ENCODE results near the gene MCF2L2. TPM values are rescaled to one million over a fixed set of nuclear protein-coding genes. Genes with fewer than 3 reads are reported as not detected.

MCF2L2 gene
- total and polyA plus RNA-seq, 2 experiments from 2014 or later: 6.7 to 14.6 TPM

DNA sequence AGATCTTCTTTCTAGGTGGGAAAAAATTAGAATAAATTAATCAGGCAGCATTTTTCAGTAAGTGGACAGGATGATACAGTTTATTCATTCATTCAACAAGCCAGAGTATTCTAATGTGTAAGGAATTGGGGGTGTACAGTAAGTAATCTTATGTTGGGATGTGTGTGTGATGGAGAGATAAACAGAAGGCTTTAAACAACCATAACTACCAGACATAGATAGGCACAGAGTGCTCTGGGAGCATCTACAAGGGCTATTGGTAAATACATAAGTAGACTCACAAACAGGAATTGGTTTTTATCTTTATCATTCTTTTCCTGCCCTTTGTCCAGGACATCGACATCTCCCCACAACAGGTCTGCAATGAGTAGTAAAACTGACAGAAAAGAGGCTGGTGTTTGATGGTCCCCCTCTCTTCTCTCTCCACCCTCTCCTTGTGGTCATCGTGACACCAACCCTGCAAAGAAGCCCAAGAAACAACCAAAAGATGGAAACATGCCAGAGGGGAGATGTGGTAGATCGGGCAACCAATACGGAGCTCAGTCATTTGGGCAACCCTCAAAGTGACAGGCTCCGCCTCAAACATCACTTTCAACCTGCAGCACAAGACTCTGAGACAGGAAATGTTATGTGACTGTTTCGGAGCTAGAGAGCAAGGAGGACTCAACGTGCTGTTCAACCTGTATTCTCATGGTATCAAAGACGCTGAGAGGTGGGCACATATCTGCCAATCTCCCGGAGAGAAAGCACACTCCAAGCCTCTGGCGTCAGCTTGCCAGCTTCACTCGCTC, 204.0 kb downstream of the MCF2L2 start:
- H3K9me3 Mint-ChIP-seq: no peaks in the 10 kb centered on the region
- H3K27me3 Mint-ChIP-seq (ENCODE audit: insufficient read depth, low read depth, poor library complexity): no peaks in the 10 kb centered on the region
- no peaks in the 10 kb centered on the region for H3F3A ChIP-seq (replicated peaks; ENCODE audit: low read depth)
- ATAC-seq (no peak), DNase-seq (ENCODE audit: low spot score) (no peak)
- H3K4me2 ChIP-seq: no peak overlapping the region
- peaks cover 4% of the 10 kb centered on the region; the same call in 2 of the 3 replicates for H3K4me1 Mint-ChIP-seq
- no peaks in the 10 kb centered on the region for H3K9me2 ChIP-seq (ENCODE audit: insufficient read depth)
- H4K20me1 ChIP-seq (replicated peaks; ENCODE audit: insufficient read depth): no peaks in the 10 kb centered on the region
- H3K4me1 ChIP-seq (ENCODE audit: insufficient read depth): no peaks in the 10 kb centered on the region
- H3K4me3 Mint-ChIP-seq: no peak overlapping the region
- H3K4me3 ChIP-seq: no peak overlapping the region
- no peaks in the 10 kb centered on the region for H3K79me2 ChIP-seq (replicated peaks; ENCODE audit: insufficient read depth)
- TF ChIP-seq ZNF114 (CRISPR knock-in tag; IDR thresholded peaks at IDR 0.05) (no peak), CREB1 (CRISPR knock-in tag; IDR thresholded peaks at IDR 0.05; ENCODE audit: low read depth) (no peak), STAT1 (IDR thresholded peaks at IDR 0.05; ENCODE audit: unreplicated experiment) (no peak), CTCF (conservative IDR thresholded peaks at IDR 0.05; ENCODE audit: low read depth in 2 of 2) (no peak), EZH2phosphoT487 (IDR thresholded peaks at IDR 0.05; ENCODE audit: unreplicated experiment) (no peak), NANOG (IDR thresholded peaks at IDR 0.05; ENCODE audit: borderline replicate concordance) (no peak), EZH2 (IDR thresholded peaks at IDR 0.05; ENCODE audit: low read depth, unreplicated experiment) (no peak), ZNF331 (CRISPR knock-in tag; IDR thresholded peaks at IDR 0.05; ENCODE audit: low read depth) (no peak), POLR2AphosphoS5 (IDR thresholded peaks at IDR 0.05; ENCODE audit: low read depth) (no peak)
- TF ChIP-seq, protein P1, sequence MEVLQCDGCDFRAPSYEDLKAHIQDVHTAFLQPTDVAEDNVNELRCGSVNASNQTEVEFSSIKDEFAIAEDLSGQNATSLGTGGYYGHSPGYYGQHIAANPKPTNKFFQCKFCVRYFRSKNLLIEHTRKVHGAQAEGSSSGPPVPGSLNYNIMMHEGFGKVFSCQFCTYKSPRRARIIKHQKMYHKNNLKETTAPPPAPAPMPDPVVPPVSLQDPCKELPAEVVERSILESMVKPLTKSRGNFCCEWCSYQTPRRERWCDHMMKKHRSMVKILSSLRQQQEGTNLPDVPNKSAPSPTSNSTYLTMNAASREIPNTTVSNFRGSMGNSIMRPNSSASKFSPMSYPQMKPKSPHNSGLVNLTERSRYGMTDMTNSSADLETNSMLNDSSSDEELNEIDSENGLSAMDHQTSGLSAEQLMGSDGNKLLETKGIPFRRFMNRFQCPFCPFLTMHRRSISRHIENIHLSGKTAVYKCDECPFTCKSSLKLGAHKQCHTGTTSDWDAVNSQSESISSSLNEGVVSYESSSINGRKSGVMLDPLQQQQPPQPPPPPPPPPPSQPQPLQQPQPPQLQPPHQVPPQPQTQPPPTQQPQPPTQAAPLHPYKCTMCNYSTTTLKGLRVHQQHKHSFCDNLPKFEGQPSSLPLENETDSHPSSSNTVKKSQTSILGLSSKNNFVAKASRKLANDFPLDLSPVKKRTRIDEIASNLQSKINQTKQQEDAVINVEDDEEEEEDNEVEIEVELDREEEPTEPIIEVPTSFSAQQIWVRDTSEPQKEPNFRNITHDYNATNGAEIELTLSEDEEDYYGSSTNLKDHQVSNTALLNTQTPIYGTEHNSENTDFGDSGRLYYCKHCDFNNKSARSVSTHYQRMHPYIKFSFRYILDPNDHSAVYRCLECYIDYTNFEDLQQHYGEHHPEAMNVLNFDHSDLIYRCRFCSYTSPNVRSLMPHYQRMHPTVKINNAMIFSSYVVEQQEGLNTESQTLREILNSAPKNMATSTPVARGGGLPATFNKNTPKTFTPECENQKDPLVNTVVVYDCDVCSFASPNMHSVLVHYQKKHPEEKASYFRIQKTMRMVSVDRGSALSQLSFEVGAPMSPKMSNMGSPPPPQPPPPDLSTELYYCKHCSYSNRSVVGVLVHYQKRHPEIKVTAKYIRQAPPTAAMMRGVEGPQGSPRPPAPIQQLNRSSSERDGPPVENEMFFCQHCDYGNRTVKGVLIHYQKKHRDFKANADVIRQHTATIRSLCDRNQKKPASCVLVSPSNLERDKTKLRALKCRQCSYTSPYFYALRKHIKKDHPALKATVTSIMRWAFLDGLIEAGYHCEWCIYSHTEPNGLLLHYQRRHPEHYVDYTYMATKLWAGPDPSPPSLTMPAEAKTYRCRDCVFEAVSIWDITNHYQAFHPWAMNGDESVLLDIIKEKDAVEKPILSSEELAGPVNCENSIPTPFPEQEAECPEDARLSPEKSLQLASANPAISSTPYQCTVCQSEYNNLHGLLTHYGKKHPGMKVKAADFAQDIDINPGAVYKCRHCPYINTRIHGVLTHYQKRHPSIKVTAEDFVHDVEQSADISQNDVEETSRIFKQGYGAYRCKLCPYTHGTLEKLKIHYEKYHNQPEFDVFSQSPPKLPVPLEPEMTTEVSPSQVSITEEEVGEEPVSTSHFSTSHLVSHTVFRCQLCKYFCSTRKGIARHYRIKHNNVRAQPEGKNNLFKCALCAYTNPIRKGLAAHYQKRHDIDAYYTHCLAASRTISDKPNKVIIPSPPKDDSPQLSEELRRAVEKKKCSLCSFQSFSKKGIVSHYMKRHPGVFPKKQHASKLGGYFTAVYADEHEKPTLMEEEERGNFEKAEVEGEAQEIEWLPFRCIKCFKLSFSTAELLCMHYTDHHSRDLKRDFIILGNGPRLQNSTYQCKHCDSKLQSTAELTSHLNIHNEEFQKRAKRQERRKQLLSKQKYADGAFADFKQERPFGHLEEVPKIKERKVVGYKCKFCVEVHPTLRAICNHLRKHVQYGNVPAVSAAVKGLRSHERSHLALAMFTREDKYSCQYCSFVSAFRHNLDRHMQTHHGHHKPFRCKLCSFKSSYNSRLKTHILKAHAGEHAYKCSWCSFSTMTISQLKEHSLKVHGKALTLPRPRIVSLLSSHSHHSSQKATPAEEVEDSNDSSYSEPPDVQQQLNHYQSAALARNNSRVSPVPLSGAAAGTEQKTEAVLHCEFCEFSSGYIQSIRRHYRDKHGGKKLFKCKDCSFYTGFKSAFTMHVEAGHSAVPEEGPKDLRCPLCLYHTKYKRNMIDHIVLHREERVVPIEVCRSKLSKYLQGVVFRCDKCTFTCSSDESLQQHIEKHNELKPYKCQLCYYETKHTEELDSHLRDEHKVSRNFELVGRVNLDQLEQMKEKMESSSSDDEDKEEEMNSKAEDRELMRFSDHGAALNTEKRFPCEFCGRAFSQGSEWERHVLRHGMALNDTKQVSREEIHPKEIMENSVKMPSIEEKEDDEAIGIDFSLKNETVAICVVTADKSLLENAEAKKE (CRISPR knock-in tag; IDR thresholded peaks at IDR 0.05): no peak
- no peaks in the 10 kb centered on the region for H3K36me3 ChIP-seq (ENCODE audit: insufficient read depth)
- H3K36me3 Mint-ChIP-seq (ENCODE audit: low read depth): no peaks in the 10 kb centered on the region
- no peak overlapping the region for H3K27ac ChIP-seq (ENCODE audit: low read depth)
- H2AFZ ChIP-seq: no peak overlapping the region
- no peaks in the 10 kb centered on the region for H3K27me3 ChIP-seq (ENCODE audit: insufficient read depth)
- H3K27ac Mint-ChIP-seq: no peak overlapping the region

All from GM23338 (cell line).